Hematopoietic multipotent progenitor cell treated with erythropoietin and hydrocortisone succinate and interleukin-3 and kit ligand, for 15 days (in vitro differentiated cells): ENCODE results near the gene PRDM1.
A peak's percentile ranks its signal among the peaks of the same experiment; 100 is the strongest.

Source experiments
- DNase-seq: peaks from one replicate; pipeline ENCODE4 v3.0.0-alpha.2; 2015; ENCODE audit warnings: low spot score

The PRDM1 gene

GRCh38 chr6:106097411-106098231, 11.5 kb downstream of the PRDM1 start:
- peak; percentile 45 for DNase-seq

- peak; percentile 23 for DNase-seq
These were observed 12.5 kb downstream of the PRDM1 start for GRCh38 chr6:106098383-106099234.

GRCh38 chr6:106099235-106099537, 13.1 kb downstream of the PRDM1 start:
- DNase-seq: no peak

DNA sequence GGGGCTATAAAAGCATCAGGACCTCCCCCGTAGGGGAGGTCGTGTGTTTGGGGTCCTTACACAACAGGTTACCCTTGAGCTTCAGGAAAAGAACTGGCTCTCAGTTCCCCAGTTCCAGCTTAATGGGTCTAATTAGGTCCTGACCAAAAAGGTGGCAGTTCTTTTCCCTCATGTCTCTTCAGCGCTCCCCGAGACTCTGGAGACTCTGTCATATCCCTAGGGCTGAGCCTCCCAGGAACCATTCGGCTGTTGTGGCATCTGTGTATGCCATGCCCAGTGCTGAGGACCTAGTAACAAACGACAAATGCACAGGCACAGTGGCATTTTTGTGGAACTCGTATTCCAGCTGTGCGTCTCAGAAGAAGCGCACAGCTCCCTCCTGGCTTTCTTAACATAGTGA, 14.6 kb downstream of the PRDM1 start:
- no peak for DNase-seq

DNA sequence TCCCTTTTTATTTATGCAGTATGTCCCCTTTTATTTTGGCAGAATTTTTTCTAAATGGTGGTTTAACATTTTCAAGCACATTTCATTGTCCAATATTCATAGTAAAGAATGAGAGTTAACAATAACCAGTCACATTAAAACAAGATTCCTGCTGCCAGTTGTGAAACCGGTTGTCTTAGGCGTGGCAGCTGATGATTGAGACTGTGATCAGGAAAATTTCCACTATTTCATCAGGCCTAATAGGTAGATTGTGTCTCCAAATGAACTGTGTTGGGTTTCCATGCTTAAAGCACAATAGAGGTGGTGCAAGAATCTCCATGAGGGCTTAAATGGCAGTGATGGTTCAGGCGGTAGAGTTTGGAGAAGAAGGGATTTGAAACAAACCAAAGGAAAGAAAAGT, 15.3 kb downstream of the PRDM1 start:
- DNase-seq: no peak

DNA sequence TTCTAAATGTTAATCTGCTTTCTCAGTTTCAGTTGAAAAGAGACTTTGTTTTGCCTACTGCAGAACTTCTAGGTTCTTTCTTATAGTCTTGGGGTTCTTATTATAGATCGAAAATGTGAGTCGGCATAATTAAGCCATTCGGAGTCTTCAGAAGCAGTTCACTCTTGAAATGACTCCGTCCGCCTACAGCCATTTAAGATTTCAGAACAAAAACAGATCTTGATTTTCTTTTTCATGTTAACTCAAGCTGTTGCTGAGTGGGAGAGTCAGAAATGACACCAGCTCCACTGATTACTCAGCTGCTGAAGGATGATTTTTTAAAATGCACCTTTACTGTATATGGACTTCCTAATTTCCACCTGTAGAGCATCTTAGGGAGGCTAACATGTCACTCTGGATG, 15.9 kb downstream of the PRDM1 start:
- DNase-seq: no peak

GRCh38 chr6:106102967-106103727, 17.0 kb downstream of the PRDM1 start:
- no peak for DNase-seq

GRCh38 chr6:106103728-106104109, 17.6 kb downstream of the PRDM1 start:
- DNase-seq: no peak

DNA sequence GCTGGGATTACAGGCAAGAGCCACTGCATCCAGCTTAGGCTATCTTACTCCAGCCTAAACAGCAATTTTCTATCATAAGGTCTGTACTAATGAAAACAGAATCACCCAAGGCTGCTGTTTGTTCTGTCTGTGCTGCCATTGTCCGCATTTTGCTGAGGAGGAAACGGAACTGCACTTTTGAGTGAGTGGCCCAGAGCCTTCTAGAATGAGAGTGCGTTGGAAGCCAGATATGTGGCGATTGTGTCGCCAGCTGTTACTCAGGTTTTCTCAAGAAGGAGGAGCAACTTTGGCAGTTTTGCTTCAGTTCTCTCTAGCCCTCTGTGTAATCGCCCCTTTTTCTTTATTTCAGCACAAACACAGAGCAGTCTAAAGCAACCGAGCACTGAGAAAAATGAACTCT, 18.3 kb downstream of the PRDM1 start:
- DNase-seq: no peak

- no peak for DNase-seq
These were observed 18.8 kb downstream of the PRDM1 start for GRCh38 chr6:106104941-106105340.

GRCh38 chr6:106105493-106105892, 19.4 kb downstream of the PRDM1 start:
- DNase-seq: no peak

DNA sequence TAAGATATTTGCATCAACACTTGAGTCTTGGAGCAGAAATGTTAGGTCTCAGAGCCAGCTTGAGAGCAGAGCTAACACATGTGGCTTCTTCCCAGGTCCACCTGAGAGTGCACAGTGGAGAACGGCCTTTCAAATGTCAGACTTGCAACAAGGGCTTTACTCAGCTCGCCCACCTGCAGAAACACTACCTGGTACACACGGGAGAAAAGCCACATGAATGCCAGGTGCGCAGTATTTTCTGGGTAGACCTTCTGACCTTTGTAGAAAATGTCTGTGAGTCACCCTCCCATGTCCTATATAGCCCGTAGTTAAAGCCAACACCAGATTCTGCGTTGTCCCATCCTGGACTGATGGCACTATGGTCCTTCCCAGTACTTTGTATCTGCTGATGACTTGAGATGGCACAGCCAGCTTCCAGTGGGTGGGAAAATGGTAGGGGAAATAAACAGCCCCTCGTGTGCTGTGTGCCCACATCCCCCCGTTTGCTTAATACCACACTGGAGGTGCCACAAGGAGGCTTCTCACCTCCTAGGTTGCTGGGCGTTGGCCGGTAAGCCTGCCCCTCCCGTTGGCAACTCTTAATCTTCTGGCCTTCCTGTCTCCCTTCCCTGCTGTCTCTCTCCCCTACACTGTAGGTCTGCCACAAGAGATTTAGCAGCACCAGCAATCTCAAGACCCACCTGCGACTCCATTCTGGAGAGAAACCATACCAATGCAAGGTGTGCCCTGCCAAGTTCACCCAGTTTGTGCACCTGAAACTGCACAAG, 20.3 kb downstream of the PRDM1 start:
- DNase-seq: peak; percentile 17

GRCh38 chr6:106107043-106107613, 21.0 kb downstream of the PRDM1 start:
- DNase-seq: no peak

- DNase-seq: no peak
These were observed 22.0 kb downstream of the PRDM1 start for GRCh38 chr6:106108129-106108528.

DNA sequence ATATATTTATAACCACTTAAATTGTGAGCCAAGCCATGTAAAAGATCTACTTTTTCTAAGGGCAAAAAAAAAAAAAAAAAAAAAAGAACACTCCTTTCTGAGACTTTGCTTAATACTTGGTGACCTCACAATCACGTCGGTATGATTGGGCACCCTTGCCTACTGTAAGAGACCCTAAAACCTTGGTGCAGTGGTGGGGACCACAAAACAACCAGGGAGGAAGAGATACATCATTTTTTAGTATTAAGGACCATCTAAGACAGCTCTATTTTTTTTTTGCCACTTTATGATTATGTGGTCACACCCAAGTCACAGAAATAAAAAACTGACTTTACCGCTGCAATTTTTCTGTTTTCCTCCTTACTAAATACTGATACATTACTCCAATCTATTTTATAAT, 22.9 kb downstream of the PRDM1 start:
- DNase-seq: no peak

- DNase-seq: peak; percentile 59
These were observed 24.2 kb downstream of the PRDM1 start for GRCh38 chr6:106110164-106110826.

DNA sequence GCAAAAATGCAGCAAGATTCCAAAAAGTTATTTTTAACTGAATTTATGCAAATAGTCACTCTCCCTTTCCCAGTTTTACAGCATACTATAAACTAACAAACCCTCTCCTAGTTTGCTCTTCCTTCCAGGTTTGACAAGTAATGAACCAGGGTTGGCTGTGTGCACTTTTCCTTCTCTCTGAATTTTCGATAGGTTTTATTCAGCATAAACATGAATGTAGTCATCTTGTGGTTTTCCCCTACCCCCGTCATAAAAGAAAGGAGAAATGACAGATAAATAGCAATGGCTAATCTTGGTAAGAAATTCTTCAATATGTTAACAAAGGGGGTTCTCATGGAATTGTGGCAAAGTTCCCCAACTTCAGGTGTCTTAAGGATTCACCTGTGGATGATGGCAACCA, 26.3 kb downstream of the PRDM1 start:
- no peak for DNase-seq

- no peak for DNase-seq
These were observed 27.3 kb downstream of the PRDM1 start for GRCh38 chr6:106113256-106113959.

GRCh38 chr6:106114492-106114891, 28.4 kb downstream of the PRDM1 start:
- DNase-seq: no peak

DNA sequence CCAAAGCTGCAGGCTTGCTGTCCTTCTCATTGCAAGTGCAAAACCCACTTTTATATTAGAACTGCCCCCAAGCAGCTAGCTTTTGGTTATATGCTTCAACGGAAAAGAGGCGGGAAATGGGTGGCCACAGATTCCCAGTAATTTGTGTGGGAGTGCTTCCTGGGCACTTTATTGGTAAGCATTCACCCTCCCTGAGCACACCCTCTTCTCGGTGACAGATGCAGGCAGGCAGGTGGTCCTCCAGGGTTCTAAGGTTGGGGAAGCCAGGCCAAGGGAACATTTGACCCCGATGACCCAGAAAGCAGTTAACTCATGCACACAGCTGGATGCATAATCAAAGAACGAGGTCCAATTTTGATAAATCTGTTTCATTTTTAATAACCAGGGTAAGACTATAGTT, 29.1 kb downstream of the PRDM1 start:
- DNase-seq: no peak
